ENCODE measurements around the gene TESK1. TPM values are rescaled to one million over a fixed set of nuclear protein-coding genes. Genes with fewer than 3 reads are reported as not detected.

TESK1 gene
- total RNA-seq, 1 experiment from 2014 or later: 25.5 TPM

DNA sequence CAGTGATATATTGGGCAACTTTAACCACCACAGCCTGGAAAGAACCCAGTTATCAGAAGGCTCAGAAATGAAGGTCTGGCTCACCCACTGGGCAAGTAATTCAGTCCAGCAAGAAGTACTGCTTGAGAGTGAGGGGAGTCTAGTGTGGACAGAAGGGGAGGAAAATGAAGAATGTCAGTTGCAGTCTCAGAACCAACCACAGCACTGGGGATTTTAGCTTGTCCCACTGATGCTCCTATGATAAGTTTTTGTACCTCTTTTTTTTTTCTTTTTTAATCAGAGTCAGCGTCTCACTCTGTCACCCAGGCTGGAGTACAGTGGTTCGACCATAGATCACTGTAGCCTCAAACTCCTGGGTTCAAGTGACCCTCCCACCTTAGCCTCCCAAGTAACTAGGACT, 22.5 kb downstream of the TESK1 start:
- Histone ChIP-seq H3K4me3 (no peak overlapping the region), H3K9me2 (ENCODE audit: insufficient read depth) (no peaks in the 10 kb centered on the region), H3F3A (ENCODE audit: insufficient read depth, low read depth) (no peaks in the 10 kb centered on the region), H3K79me2 (ENCODE audit: low read depth) (no peaks in the 10 kb centered on the region), H3K36me3 (ENCODE audit: low read depth) (no peaks in the 10 kb centered on the region), H3K4me1 (replicated peaks; ENCODE audit: insufficient read depth) (no peaks in the 10 kb centered on the region), H3K4me2 (no peak overlapping the region), H2AFZ (no peak overlapping the region), H3K27me3 (ENCODE audit: insufficient read depth, low read depth) (no peaks in the 10 kb centered on the region), H3K9me3 (ENCODE audit: insufficient read depth, low read depth) (no peaks in the 10 kb centered on the region), H4K20me1 (ENCODE audit: insufficient read depth) (no peaks in the 10 kb centered on the region), H3K27ac (no peak overlapping the region)
- intact Hi-C loops (cut with micrococcal nuclease; ENCODE audit: unreplicated experiment): no loop called here
- ChIA-PET POLR2A (ENCODE audit: unreplicated experiment) (interaction anchor here (0.6 kb wide), 1 partner anchor 121 kb away, joined by 4 read pairs; the partner anchor contains the start of genes GBA2 and RGP1), CTCF (no interaction called here)
- no TSS peak for BruUV-seq (replicated peaks)
- TF ChIP-seq EZH2 (IDR thresholded peaks at IDR 0.05; ENCODE audit: low read depth): no peak
- TF ChIP-seq, protein P1, sequence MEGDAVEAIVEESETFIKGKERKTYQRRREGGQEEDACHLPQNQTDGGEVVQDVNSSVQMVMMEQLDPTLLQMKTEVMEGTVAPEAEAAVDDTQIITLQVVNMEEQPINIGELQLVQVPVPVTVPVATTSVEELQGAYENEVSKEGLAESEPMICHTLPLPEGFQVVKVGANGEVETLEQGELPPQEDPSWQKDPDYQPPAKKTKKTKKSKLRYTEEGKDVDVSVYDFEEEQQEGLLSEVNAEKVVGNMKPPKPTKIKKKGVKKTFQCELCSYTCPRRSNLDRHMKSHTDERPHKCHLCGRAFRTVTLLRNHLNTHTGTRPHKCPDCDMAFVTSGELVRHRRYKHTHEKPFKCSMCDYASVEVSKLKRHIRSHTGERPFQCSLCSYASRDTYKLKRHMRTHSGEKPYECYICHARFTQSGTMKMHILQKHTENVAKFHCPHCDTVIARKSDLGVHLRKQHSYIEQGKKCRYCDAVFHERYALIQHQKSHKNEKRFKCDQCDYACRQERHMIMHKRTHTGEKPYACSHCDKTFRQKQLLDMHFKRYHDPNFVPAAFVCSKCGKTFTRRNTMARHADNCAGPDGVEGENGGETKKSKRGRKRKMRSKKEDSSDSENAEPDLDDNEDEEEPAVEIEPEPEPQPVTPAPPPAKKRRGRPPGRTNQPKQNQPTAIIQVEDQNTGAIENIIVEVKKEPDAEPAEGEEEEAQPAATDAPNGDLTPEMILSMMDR (conservative IDR thresholded peaks at IDR 0.05): no peak
- DNase-seq: no peak

GRCh38 chr9:35628389-35628991, 23.4 kb downstream of the TESK1 start:
- Histone ChIP-seq H3K27me3 (ENCODE audit: insufficient read depth, low read depth) (no peaks in the 10 kb centered on the region), H3K9me3 (ENCODE audit: insufficient read depth, low read depth) (no peaks in the 10 kb centered on the region), H3K36me3 (ENCODE audit: low read depth) (no peaks in the 10 kb centered on the region), H3K79me2 (ENCODE audit: low read depth) (no peaks in the 10 kb centered on the region), H3K27ac (no peak overlapping the region), H2AFZ (no peak overlapping the region), H4K20me1 (ENCODE audit: insufficient read depth) (no peaks in the 10 kb centered on the region), H3K9me2 (ENCODE audit: insufficient read depth) (no peaks in the 10 kb centered on the region), H3K4me3 (no peak overlapping the region), H3K4me1 (replicated peaks; ENCODE audit: insufficient read depth) (no peaks in the 10 kb centered on the region), H3F3A (ENCODE audit: insufficient read depth, low read depth) (no peaks in the 10 kb centered on the region), H3K4me2 (no peak overlapping the region)
- ChIA-PET POLR2A (ENCODE audit: unreplicated experiment) (interaction anchor here (0.6 to 0.7 kb wide), 2 partner anchors 100 to 286 kb away, joined by 3 to 4 read pairs; no protein-coding TSS in a partner anchor), CTCF (no interaction called here)
- TF ChIP-seq, protein P1 (conservative IDR thresholded peaks at IDR 0.05): no peak
- TF ChIP-seq EZH2 (IDR thresholded peaks at IDR 0.05; ENCODE audit: low read depth): no peak
- no TSS peak for BruUV-seq (replicated peaks)
- DNase-seq: no peak
- intact Hi-C loops (cut with micrococcal nuclease; ENCODE audit: unreplicated experiment): no loop called here

DNA sequence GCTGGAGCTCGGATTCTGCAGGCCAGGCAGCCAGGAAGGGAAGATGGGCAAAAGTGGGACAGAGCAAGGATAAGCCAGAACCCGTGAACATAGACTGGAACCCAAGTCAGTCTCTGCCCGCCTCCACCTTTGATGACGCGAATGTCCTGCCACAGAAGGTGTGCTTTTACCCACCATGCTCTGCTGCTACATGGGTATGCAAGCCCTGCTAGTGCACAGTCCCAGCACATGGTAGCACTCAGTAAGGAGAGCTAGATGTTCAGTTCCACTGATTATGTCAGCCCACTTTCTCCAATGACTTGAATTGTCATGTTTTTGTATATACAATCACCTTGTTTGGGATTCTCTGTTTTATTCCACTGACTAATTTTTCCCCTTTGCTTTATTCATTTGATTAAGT, 24.5 kb downstream of the TESK1 start:
- no peaks in the 10 kb centered on the region for H3F3A ChIP-seq (ENCODE audit: insufficient read depth, low read depth)
- H4K20me1 ChIP-seq (ENCODE audit: insufficient read depth): no peaks in the 10 kb centered on the region
- ChIA-PET CTCF (no interaction called here), POLR2A (ENCODE audit: unreplicated experiment) (no interaction called here)
- no TSS peak for BruUV-seq (replicated peaks)
- H3K27ac ChIP-seq: no peak overlapping the region
- no peaks in the 10 kb centered on the region for H3K36me3 ChIP-seq (ENCODE audit: low read depth)
- no peak overlapping the region for H3K4me2 ChIP-seq
- H2AFZ ChIP-seq: no peak overlapping the region
- DNase-seq: no peak
- H3K9me3 ChIP-seq (ENCODE audit: insufficient read depth, low read depth): no peaks in the 10 kb centered on the region
- H3K4me3 ChIP-seq: no peak overlapping the region
- H3K27me3 ChIP-seq (ENCODE audit: insufficient read depth, low read depth): no peaks in the 10 kb centered on the region
- TF ChIP-seq EZH2 (IDR thresholded peaks at IDR 0.05; ENCODE audit: low read depth): no peak
- TF ChIP-seq, protein P1 (conservative IDR thresholded peaks at IDR 0.05): no peak
- H3K79me2 ChIP-seq (ENCODE audit: low read depth): no peaks in the 10 kb centered on the region
- H3K9me2 ChIP-seq (ENCODE audit: insufficient read depth): no peaks in the 10 kb centered on the region
- no peaks in the 10 kb centered on the region for H3K4me1 ChIP-seq (replicated peaks; ENCODE audit: insufficient read depth)
- intact Hi-C loops (cut with micrococcal nuclease; ENCODE audit: unreplicated experiment): no loop called here

Measured in PC-9 (cell line).